ENCODE data around the gene HYLS1.
"Not testable (repeated sequence)": the region's sequence is repeated elsewhere in the genome, so short reads cannot be mapped to it uniquely, and the experiment has no call there.

HYLS1 gene

DNA sequence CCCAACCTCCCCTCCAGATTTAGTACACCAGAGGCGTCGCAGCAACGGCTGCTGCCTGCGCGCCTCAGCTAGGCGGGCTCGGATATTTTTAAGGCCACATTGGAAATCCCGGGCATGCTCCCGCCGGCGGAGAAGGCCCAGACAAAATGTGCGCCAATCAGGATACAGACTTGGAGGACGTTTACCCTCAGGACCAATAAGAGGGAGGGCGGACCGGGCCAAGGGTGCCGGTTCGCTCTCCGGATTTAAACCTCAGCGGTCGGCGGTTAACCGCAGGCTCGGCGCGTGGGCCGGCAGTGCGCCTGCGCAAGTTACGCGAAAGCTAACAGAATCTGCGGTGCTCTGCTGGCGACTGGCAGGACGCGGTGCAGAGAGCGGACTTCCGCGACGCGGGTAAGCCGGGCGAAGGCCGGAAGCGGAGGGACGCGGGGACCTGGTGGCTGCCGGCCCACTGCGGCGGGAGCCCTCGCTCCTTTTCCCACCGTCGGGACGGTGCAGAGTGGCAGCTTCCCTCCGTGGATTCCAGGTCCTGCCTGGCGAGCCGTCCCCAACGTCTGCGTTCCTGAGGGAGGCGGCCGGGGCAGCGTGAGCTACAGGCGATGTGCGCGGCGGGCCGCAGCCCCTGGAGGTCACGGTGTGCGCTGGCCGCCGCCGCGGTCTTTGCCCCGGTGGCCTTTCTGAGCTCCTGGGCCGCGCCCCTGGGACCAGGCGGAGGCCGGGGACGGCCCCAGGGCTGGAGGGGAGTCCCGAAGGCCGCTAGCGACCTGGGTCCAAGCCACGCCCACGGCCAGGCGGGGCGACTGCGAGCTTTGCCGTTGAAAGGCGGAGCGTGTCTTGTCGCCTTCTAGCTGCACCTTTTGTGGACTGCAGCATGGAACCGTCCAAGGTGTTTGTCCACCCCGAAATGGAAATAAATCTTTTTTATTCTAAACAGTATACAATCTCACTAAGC lies at the start of gene HYLS1:
HYLS1 (plus strand) TSS at position 296 of the 952 bp plus-strand sequence. CDS start 11,701 bp downstream, outside the sequence.
- TF ChIP-seq, protein P1, sequence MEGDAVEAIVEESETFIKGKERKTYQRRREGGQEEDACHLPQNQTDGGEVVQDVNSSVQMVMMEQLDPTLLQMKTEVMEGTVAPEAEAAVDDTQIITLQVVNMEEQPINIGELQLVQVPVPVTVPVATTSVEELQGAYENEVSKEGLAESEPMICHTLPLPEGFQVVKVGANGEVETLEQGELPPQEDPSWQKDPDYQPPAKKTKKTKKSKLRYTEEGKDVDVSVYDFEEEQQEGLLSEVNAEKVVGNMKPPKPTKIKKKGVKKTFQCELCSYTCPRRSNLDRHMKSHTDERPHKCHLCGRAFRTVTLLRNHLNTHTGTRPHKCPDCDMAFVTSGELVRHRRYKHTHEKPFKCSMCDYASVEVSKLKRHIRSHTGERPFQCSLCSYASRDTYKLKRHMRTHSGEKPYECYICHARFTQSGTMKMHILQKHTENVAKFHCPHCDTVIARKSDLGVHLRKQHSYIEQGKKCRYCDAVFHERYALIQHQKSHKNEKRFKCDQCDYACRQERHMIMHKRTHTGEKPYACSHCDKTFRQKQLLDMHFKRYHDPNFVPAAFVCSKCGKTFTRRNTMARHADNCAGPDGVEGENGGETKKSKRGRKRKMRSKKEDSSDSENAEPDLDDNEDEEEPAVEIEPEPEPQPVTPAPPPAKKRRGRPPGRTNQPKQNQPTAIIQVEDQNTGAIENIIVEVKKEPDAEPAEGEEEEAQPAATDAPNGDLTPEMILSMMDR (IDR thresholded peaks at IDR 0.05; ENCODE audit: low read depth, low read length): peak; percentile 35
- peak within 1 kb of the TSS; percentile 81 to 92 for H3K4me3 ChIP-seq (replicated peaks in 1 of 2; ENCODE audit: low read depth in 2 of 2, low read length in 2 of 2)
- DNase-seq (ENCODE audit: low read depth in 2 of 2): peak; percentile 98

- no peak for DNase-seq (ENCODE audit: low read depth in 2 of 2)
- H3K4me3 ChIP-seq (replicated peaks in 1 of 2; ENCODE audit: low read depth in 2 of 2, low read length in 2 of 2): no peak overlapping the region
- TF ChIP-seq, protein P1 (IDR thresholded peaks at IDR 0.05; ENCODE audit: low read depth, low read length): no peak
Observed at GRCh38 chr11:125842321-125842948, 45.0 kb upstream of the HYLS1 start.

DNA sequence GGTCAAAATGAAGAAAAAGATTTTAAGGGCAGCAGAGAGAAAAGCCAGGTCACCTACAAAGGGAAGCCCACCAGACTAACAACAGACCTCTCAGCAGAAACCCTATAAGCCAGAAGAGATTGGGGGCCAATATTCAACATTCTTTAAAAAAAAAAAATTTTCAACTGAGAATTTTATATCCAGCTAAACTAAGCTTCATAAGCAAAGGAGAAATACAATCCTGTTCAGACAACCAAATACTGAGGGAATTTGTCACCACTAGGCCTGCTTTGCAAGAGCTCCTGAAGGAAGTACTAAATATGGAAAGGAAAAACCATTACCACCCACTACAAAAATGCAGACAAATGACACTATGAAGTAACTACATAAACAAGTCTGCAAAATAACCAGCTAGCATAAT lies 41.3 kb upstream of the HYLS1 start:
- DNase-seq (ENCODE audit: low read depth in 2 of 2): no peak
- H3K4me3 ChIP-seq (replicated peaks in 1 of 2; ENCODE audit: low read depth in 2 of 2, low read length in 2 of 2): no peak overlapping the region
- TF ChIP-seq, protein P1 (IDR thresholded peaks at IDR 0.05; ENCODE audit: low read depth, low read length): no peak

DNA sequence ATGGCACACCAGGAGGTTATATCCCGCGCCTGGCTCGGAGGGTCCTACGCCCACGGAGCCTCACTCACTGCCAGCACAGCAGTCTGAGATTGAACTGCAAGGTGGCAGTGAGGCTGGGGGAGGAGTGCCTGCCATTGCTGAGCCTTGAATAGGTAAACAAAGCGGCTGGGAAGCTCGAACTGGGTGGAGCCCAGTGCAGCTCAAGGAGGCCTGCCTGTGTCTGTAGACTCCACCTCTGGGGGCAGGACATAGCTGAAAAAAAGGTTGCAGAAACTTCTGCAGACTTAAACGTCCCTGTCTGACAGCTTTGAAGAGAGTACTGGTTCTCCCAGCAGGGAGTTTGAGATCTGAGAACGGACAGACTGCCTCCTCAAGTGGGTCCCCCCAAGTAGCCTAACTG lies 29.8 kb upstream of the HYLS1 start:
- DNase-seq (ENCODE audit: low read depth in 2 of 2); H3K4me3 ChIP-seq (replicated peaks in 1 of 2; ENCODE audit: low read depth in 2 of 2, low read length in 2 of 2): not testable (repeated sequence)

DNA sequence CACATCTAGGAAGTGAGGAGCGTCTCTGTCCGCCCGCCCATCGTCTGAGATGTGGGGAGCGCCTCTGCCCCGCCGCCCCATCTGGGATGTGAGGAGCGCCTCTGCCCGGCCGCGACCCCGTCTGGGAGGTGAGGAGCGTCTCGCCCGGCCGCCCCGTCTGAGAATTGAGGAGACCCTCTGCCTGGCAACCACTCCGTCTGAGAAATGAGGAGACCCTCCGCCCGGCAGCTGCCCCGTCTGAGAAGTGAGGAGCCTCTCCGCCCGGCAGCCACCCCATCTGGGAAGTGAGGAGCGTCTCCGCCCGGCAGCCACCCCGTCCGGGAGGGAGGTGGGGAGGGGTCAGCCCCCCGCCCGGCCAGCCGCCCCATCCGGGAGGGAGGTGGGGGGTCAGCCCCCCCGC lies 24.7 kb upstream of the HYLS1 start:
- not testable (repeated sequence) for H3K4me3 ChIP-seq (replicated peaks in 1 of 2; ENCODE audit: low read depth in 2 of 2, low read length in 2 of 2); DNase-seq (ENCODE audit: low read depth in 2 of 2)

- not testable (repeated sequence) for H3K4me3 ChIP-seq (replicated peaks in 1 of 2; ENCODE audit: low read depth in 2 of 2, low read length in 2 of 2); DNase-seq (ENCODE audit: low read depth in 2 of 2)
Observed at GRCh38 chr11:125865354-125865753, 22.1 kb upstream of the HYLS1 start.

DNA sequence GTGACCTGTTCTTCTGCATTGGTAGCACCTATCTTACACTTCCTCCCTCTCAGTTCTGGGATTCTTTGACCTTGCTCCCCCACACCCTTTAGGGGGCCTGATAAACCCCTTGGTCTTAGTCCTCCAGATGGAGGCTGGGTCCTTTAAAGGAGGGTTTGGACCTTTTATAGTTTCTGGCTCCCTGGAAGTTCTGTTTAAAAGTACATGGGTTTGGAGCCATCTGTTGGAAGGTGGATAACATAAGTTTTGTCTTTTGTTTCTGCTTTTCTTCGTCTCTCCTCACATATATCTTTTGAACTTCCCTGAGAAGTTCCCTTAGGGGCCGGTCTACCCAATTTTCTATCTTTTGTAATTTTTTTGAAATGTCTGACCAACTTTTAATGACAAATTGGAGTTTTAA lies 17.9 kb upstream of the HYLS1 start:
- DNase-seq (ENCODE audit: low read depth in 2 of 2): peak in 1 of 2 donors; percentile 32
- TF ChIP-seq, protein P1 (IDR thresholded peaks at IDR 0.05; ENCODE audit: low read depth, low read length): no peak
- no peak overlapping the region for H3K4me3 ChIP-seq (replicated peaks in 1 of 2; ENCODE audit: low read depth in 2 of 2, low read length in 2 of 2)

GRCh38 chr11:125871391-125872137 lies 15.9 kb upstream of the HYLS1 start:
- TF ChIP-seq, protein P1 (IDR thresholded peaks at IDR 0.05; ENCODE audit: low read depth, low read length): peak; percentile 72
- DNase-seq (ENCODE audit: low read depth in 2 of 2): peak; percentile 60 to 66
- no peak overlapping the region for H3K4me3 ChIP-seq (replicated peaks in 1 of 2; ENCODE audit: low read depth in 2 of 2, low read length in 2 of 2)

Data from cardiac fibroblast (primary cell).